ENCODE results near the gene DYNC2H1. TPM values are rescaled to one million over a fixed set of nuclear protein-coding genes. Genes with fewer than 3 reads are reported as not detected.
"Not testable (repeated sequence)": the region's sequence is repeated elsewhere in the genome, so short reads cannot be mapped to it uniquely, and the experiment has no call there.

The DYNC2H1 gene
- total RNA-seq, 2 donors from 2014 or later = 18.1 to 18.2 TPM

DNA sequence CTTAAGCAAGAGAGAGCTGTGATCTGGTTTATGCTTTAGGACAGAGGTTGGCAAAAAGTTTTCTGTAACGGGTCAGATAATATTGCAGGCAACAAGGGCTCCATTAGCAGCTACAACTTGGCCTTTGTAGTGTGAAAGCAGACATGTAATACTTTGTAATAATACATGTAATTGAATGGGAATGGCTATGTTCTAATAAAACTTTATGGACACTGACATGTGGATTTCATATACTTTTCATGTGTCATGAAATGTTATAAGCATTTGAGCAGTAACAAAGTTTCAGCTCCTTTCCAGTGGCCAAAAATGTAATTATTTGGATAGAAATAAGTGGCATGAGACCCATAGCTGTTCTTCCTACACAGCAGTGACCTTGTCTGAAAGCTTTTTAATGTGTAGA, 3.1 kb downstream of the DYNC2H1 start:
- no peak overlapping the region for H3K4me3 ChIP-seq
- H3K27ac ChIP-seq = no peak overlapping the region
- no peak for DNase-seq (ENCODE audit: low spot score)
- no peaks in the 10 kb centered on the region for H3K4me1 ChIP-seq (replicated peaks)
- no peaks in the 10 kb centered on the region for H3K36me3 ChIP-seq
- 96% methylated on average over 1 of the region's 1 CpG for WGBS
- no peaks in the 10 kb centered on the region for H3K27me3 ChIP-seq (replicated peaks; ENCODE audit: insufficient read depth)
- no peaks in the 10 kb centered on the region for H3K9me3 ChIP-seq
- TF ChIP-seq, protein P1, sequence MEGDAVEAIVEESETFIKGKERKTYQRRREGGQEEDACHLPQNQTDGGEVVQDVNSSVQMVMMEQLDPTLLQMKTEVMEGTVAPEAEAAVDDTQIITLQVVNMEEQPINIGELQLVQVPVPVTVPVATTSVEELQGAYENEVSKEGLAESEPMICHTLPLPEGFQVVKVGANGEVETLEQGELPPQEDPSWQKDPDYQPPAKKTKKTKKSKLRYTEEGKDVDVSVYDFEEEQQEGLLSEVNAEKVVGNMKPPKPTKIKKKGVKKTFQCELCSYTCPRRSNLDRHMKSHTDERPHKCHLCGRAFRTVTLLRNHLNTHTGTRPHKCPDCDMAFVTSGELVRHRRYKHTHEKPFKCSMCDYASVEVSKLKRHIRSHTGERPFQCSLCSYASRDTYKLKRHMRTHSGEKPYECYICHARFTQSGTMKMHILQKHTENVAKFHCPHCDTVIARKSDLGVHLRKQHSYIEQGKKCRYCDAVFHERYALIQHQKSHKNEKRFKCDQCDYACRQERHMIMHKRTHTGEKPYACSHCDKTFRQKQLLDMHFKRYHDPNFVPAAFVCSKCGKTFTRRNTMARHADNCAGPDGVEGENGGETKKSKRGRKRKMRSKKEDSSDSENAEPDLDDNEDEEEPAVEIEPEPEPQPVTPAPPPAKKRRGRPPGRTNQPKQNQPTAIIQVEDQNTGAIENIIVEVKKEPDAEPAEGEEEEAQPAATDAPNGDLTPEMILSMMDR (IDR thresholded peaks at IDR 0.05) = no peak
- no peak for TF ChIP-seq POLR2AphosphoS5 (IDR thresholded peaks at IDR 0.05)
- TF ChIP-seq POLR2A (IDR thresholded peaks at IDR 0.05) = no peak
- intact Hi-C loops (cut with DNase I) = no loop called here

DNA sequence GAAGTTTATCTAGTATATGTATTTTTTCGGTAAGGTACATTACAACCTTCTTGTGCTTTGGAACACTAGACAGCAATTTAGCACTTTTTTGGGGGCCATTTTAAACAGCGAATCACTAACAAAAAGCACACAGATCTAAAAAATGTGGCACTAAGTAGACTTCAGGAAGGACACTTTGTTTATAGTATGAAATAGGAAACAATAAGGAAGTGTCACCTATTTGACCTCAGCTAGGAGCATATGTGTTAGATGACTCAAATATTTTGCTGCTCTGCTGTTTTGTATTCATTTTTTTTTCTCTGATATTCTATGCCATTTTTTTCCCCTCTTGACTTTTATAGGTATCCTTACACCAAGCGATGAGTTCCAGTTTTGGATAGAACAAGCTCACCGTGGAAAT, 5.6 kb downstream of the DYNC2H1 start:
- Histone ChIP-seq H3K4me1 (replicated peaks) (no peaks in the 10 kb centered on the region), H3K4me3 (no peak overlapping the region), H3K27ac (no peak overlapping the region), H3K9me3 (no peaks in the 10 kb centered on the region), H3K36me3 (no peaks in the 10 kb centered on the region), H3K27me3 (replicated peaks; ENCODE audit: insufficient read depth) (no peaks in the 10 kb centered on the region)
- intact Hi-C loops (cut with DNase I) = no loop called here
- TF ChIP-seq POLR2AphosphoS5 (IDR thresholded peaks at IDR 0.05) (no peak), POLR2A (IDR thresholded peaks at IDR 0.05) (no peak)
- TF ChIP-seq, protein P1 (IDR thresholded peaks at IDR 0.05) = no peak
- 90% methylated on average over 4 of the region's 4 CpGs for WGBS
- no peak for DNase-seq (ENCODE audit: low spot score)

DNA sequence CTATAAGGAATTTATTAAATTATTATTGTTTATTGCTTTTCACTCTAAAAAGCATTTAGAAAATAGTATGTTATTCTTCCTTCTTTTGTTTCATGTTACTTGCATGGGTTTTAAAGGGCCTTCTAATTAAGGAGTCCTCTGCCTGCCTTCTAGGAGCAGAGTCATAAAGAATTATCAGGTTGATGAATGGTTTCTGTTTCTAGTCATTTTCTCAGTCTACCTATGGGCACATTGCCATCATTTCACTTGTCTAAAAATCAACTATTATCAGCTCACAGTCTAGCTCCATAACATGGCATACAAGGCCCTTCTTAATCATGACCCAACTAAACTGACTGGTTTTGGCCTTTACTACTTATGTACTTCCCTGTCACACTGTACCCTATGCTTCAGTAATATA, 16.2 kb downstream of the DYNC2H1 start:
- Histone ChIP-seq H3K4me1 (replicated peaks) (no peaks in the 10 kb centered on the region), H3K36me3 (no peaks in the 10 kb centered on the region), H3K9me3 (no peaks in the 10 kb centered on the region), H3K27me3 (replicated peaks; ENCODE audit: insufficient read depth) (no peaks in the 10 kb centered on the region), H3K4me3 (no peak overlapping the region), H3K27ac (no peak overlapping the region)
- TF ChIP-seq POLR2A (IDR thresholded peaks at IDR 0.05) (no peak), POLR2AphosphoS5 (IDR thresholded peaks at IDR 0.05) (no peak)
- TF ChIP-seq, protein P1 (IDR thresholded peaks at IDR 0.05) = no peak
- intact Hi-C loops (cut with DNase I) = no loop called here
- DNase-seq (ENCODE audit: low spot score) = no peak

DNA sequence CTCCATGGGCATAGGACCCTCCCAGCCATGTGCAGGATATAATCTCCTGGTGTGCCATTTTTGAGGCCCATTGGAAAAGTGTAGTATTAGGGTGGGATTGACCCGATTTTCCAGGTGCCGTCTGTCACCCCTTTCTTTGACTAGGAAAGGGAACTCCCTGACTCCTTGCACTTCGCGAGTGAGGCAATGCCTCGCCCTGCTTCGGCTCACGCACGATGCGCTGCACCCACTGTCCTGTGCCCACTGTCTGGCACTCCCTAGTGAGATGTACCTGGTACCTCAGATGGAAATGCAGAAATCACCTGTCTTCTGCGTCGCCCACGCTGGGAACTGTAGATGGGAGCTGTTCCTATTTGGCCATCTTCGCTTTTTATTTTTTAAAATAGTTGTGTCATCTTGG, 32.8 kb downstream of the DYNC2H1 start:
- H3K4me3 ChIP-seq; H3K4me1 ChIP-seq (replicated peaks); intact Hi-C loops (cut with DNase I); H3K36me3 ChIP-seq; H3K27ac ChIP-seq; DNase-seq (ENCODE audit: low spot score); H3K27me3 ChIP-seq (replicated peaks; ENCODE audit: insufficient read depth); H3K9me3 ChIP-seq: not testable (repeated sequence)
- WGBS = over 99% methylated on average over 13 of the region's 13 CpGs

DNA sequence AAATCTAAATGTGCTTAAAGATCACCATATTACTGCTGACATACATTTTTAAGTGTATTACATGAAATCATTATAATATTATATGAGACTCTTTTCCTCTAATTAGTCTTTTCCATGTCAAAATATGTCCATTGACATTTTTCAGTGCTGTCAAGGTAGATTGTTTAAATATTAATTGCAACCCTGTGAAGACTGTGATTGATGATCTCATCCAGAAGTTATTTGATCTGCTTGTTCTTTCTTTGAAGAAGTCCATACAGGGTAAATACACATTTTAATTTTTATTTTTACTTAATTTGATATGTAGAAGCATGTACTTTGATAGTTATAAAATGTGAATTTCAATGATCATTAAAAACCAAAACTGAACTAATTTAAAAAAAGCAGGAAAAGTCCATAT, 38.4 kb downstream of the DYNC2H1 start:
- no peak for DNase-seq (ENCODE audit: low spot score)
- intact Hi-C loops (cut with DNase I) = no loop called here
- no peak for TF ChIP-seq POLR2A (IDR thresholded peaks at IDR 0.05)
- no peak for TF ChIP-seq POLR2AphosphoS5 (IDR thresholded peaks at IDR 0.05)
- TF ChIP-seq, protein P1 (IDR thresholded peaks at IDR 0.05) = no peak
- Histone ChIP-seq H3K27me3 (replicated peaks; ENCODE audit: insufficient read depth) (no peaks in the 10 kb centered on the region), H3K27ac (no peak overlapping the region), H3K4me1 (replicated peaks) (no peaks in the 10 kb centered on the region), H3K9me3 (no peaks in the 10 kb centered on the region), H3K36me3 (peaks cover 0 to 5% of the 10 kb centered on the region in 2 donors), H3K4me3 (no peak overlapping the region)

Data from prostate gland (tissue), 2 donors.